MM.1S (cell line): ENCODE results near the gene HBE1.

Experiments
- DNase-seq: peaks from one replicate; pipeline ENCODE4 v3.0.0-alpha.2; 2015
- H2AFZ ChIP-seq: fragments of 300-600 bp; sonication (generic); 2 replicates; pipeline ENCODE4 v1.6.0; 2016; ENCODE audit warnings: antibody characterized with exemption, low read length
- H3F3A ChIP-seq: fragments of 300-600 bp; sonication (generic); 2 replicates; pipeline ENCODE4 v1.6.1; 2016; ENCODE audit warnings: mild to moderate bottlenecking, antibody characterized with exemption, low read length, moderate library complexity, mixed read lengths; ENCODE audit not compliant: insufficient read depth
- H3K27ac ChIP-seq: fragments of 300-600 bp; sonication (generic); 2 replicates; pipeline ENCODE4 v1.5.1; 2016; ENCODE audit warnings: mild to moderate bottlenecking, low read length
- H3K27me3 ChIP-seq: fragments of 300-600 bp; sonication (generic); replicated peaks from 2 replicates; pipeline ENCODE4 v1.6.0; 2016; ENCODE audit warnings: low read length; ENCODE audit not compliant: insufficient read depth
- H3K36me3 ChIP-seq: fragments of 300-600 bp; sonication (generic); replicated peaks from 2 replicates; pipeline ENCODE4 v1.6.1; 2016; ENCODE audit warnings: mild to moderate bottlenecking, low read length, mixed read lengths; ENCODE audit not compliant: insufficient read depth
- H3K4me1 ChIP-seq: fragments of 300-600 bp; sonication (generic); 2 replicates; pipeline ENCODE4 v1.6.1; 2016; ENCODE audit warnings: low read length, mixed read lengths
- H3K4me2 ChIP-seq: fragments of 300-600 bp; sonication (generic); 2 replicates; pipeline ENCODE4 v1.6.0; 2016; ENCODE audit warnings: low read depth, low read length
- H3K4me3 ChIP-seq: fragments of 300-600 bp; sonication (generic); 2 replicates; pipeline ENCODE4 v1.5.1; 2016; ENCODE audit warnings: low read length, mixed read lengths
- H3K79me2 ChIP-seq: fragments of 300-600 bp; sonication (generic); 2 replicates; pipeline ENCODE4 v1.6.1; 2016; ENCODE audit warnings: mixed run types, low read length, mixed read lengths
- H3K9ac ChIP-seq: fragments of 300-600 bp; sonication (generic); 2 replicates; pipeline ENCODE4 v1.6.1; 2016; ENCODE audit warnings: low read length, mixed read lengths
- H3K9me2 ChIP-seq: fragments of 300-600 bp; sonication (generic); replicated peaks from 2 replicates; pipeline ENCODE4 v1.6.1; 2016; ENCODE audit warnings: mild to moderate bottlenecking, low read length, mixed read lengths; ENCODE audit not compliant: insufficient read depth
- H3K9me3 ChIP-seq: fragments of 300-600 bp; sonication (generic); replicated peaks from 2 replicates; pipeline ENCODE4 v1.6.1; 2016; ENCODE audit warnings: mild to moderate bottlenecking, low read length, mixed read lengths; ENCODE audit not compliant: insufficient read depth
- H4K20me1 ChIP-seq: fragments of 300-600 bp; sonication (generic); 2 replicates; pipeline ENCODE4 v1.6.1; 2016; ENCODE audit warnings: mild to moderate bottlenecking, low read length, moderate library complexity, mixed read lengths; ENCODE audit not compliant: insufficient read depth
- EZH2 ChIP-seq: fragments of 300-600 bp; sonication (generic); optimal IDR thresholded peaks from 2 replicates; pipeline ENCODE3; 2017; ENCODE audit warnings: low read depth, mild to moderate bottlenecking, antibody characterized with exemption, low read length, mixed read lengths
- EZH2phosphoT487 ChIP-seq: fragments of 300-600 bp; sonication (generic); IDR thresholded peaks from 2 replicates; pipeline ENCODE4 v1.6.1; 2018; ENCODE audit warnings: antibody characterized with exemption, low read length
- TF ChIP-seq, protein P1 (sequence below): fragments of 300-600 bp; sonication (generic); IDR thresholded peaks from 2 replicates; pipeline ENCODE4 v1.5.1; 2016; ENCODE audit warnings: antibody characterized with exemption, low read length, mixed read lengths

HBE1 gene

DNA sequence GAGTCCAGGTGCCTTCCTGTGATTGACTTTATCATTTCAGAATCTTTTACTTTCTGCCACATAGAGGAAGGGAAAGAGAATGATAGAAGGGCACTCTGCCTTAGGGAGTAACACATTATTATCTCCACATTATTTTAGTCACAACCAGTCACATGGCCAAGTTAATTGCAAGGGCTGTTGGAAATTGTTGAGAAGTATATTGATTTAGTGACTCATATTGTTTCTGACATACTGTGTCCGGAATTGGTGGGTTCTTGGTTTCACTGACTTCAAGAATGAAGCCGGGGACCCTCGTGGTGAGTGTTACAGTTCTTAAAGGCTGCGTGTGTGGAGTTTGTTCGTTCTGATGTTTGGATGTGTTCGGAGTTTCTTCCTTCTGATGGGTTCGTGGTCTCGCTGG lies 23.3 kb upstream of the HBE1 start:
- Histone ChIP-seq H3K9me3 (no peaks in the 10 kb centered on the region), H3K4me1 (peaks cover 21% of the 10 kb centered on the region), H3K79me2 (no peaks in the 10 kb centered on the region), H4K20me1 (no peaks in the 10 kb centered on the region), H3K4me3 (no peak overlapping the region), H3K27me3 (no peaks in the 10 kb centered on the region), H3K4me2 (no peak overlapping the region), H3K9me2 (no peaks in the 10 kb centered on the region), H3K27ac (no peak overlapping the region), H3K9ac (no peak overlapping the region), H2AFZ (no peak overlapping the region), H3F3A (no peaks in the 10 kb centered on the region), H3K36me3 (no peaks in the 10 kb centered on the region)
- no peak for DNase-seq
- no peak for TF ChIP-seq EZH2
- TF ChIP-seq EZH2phosphoT487, result no peak
- TF ChIP-seq, protein P1, sequence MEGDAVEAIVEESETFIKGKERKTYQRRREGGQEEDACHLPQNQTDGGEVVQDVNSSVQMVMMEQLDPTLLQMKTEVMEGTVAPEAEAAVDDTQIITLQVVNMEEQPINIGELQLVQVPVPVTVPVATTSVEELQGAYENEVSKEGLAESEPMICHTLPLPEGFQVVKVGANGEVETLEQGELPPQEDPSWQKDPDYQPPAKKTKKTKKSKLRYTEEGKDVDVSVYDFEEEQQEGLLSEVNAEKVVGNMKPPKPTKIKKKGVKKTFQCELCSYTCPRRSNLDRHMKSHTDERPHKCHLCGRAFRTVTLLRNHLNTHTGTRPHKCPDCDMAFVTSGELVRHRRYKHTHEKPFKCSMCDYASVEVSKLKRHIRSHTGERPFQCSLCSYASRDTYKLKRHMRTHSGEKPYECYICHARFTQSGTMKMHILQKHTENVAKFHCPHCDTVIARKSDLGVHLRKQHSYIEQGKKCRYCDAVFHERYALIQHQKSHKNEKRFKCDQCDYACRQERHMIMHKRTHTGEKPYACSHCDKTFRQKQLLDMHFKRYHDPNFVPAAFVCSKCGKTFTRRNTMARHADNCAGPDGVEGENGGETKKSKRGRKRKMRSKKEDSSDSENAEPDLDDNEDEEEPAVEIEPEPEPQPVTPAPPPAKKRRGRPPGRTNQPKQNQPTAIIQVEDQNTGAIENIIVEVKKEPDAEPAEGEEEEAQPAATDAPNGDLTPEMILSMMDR, result no peak

DNA sequence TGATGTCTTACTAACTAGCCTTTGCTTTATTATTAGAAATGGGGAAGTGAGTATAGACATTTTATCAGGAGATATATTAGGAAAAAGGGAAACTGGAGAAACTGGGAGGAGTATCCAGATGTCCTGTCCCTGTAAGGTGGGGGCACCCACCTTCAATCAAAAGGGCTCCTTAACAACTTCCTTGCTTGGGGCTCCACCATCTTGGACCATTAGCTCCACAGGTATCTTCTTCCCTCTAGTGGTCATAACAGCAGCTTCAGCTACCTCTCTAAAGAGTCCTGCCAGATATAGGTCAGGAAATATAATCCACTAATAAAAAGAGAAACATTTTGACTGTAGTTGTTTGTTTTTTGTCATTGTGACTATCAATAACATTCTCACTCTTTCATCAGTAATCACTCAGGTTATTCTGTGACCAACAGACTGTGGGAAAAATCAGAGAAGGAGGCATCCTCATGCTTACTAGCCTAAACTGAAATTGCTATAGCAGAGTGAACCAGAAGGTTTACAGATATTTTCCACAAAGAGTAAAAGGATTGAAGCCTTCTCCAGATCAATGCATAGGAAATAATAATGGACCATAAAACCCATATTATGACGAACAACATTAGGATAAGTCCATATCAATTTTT lies 21.6 kb upstream of the HBE1 start:
- TF ChIP-seq EZH2 (no peak), EZH2phosphoT487 (no peak)
- TF ChIP-seq, protein P1, result peak; percentile 89
- Histone ChIP-seq H3K4me1 (peaks cover 25% of the 10 kb centered on the region), H3K79me2 (no peaks in the 10 kb centered on the region), H3K4me3 (no peak overlapping the region), H3F3A (no peaks in the 10 kb centered on the region; the same call in 1 of the 2 replicates), H3K27me3 (no peaks in the 10 kb centered on the region), H3K9ac (no peak overlapping the region), H2AFZ (0 out of 2 replicates have a peak overlapping the region, but pooled peaks have one; percentile 35), H3K9me2 (no peaks in the 10 kb centered on the region), H3K27ac (no peak overlapping the region), H3K36me3 (no peaks in the 10 kb centered on the region), H3K4me2 (no peak overlapping the region), H4K20me1 (no peaks in the 10 kb centered on the region), H3K9me3 (no peaks in the 10 kb centered on the region)
- DNase-seq, result peak; percentile 68

DNA sequence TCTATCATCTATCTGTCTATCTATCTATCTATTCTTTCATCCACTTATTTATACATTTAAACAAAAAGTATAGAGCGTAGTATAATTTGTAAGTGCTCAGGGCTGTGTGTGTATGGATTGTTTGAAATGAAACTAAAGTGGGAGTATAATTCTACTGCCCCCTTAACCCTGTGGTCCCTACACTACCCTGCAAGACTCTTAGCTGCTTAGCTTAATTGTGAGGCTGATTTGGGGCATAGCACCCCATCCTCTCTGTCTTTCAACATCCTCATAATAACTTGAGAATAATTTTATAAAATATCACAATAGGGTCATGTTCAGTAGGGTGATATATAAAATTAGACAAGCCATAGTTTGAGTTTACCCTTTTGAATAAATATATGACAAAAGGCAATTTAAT lies 20.4 kb upstream of the HBE1 start:
- H3K4me1 ChIP-seq, result peaks cover 35% of the 10 kb centered on the region
- no peak overlapping the region for H3K9ac ChIP-seq
- no peak overlapping the region for H3K27ac ChIP-seq
- no peaks in the 10 kb centered on the region for H3K79me2 ChIP-seq
- no peaks in the 10 kb centered on the region; the same call in 1 of the 2 replicates for H3F3A ChIP-seq
- no peak overlapping the region for H3K4me3 ChIP-seq
- H3K36me3 ChIP-seq, result no peaks in the 10 kb centered on the region
- TF ChIP-seq EZH2phosphoT487 (no peak), EZH2 (no peak)
- TF ChIP-seq, protein P1, result no peak
- H2AFZ ChIP-seq, result no peak overlapping the region
- no peaks in the 10 kb centered on the region for H3K9me2 ChIP-seq
- H3K27me3 ChIP-seq, result no peaks in the 10 kb centered on the region
- H3K4me2 ChIP-seq, result no peak overlapping the region
- H3K9me3 ChIP-seq, result no peaks in the 10 kb centered on the region
- H4K20me1 ChIP-seq, result no peaks in the 10 kb centered on the region
- no peak for DNase-seq
